IMR-90 (cell line): ENCODE measurements around the gene NUP205. TPM values are rescaled to one million over a fixed set of nuclear protein-coding genes. Genes with fewer than 3 reads are reported as not detected.

ENCODE experiments used
- ATAC-seq: fragments of 200-7000 bp; cut with Tn5 transposase; 2 replicates; pipeline ENCODE4 v1.9.1; 2020; ENCODE audit warnings: low read depth, mild to moderate bottlenecking, moderate library complexity
- BruUV-seq: library from RNA; stranded (reverse); fragments of 400-500 nt; replicated peaks from 2 replicates; lab custom pipeline; 2021; lab: Mats Ljungman, UMichigan
- CTCF ChIA-PET: fragments of 300-600 bp; formaldehyde crosslinking; extraction: SDS; loops from one replicate; lab custom pipeline; 2021; ENCODE audit warnings: antibody characterized with exemption; lab: Yijun Ruan, JAX
- POLR2A ChIA-PET: fragments of 300-600 bp; sonication (Branson Sonifier 250); formaldehyde crosslinking; loops from one replicate; lab custom pipeline; 2022; ENCODE audit warnings: antibody characterized with exemption; ENCODE audit not compliant: unreplicated experiment; lab: Charles Lee
- DNase-seq: peaks from one replicate; pipeline ENCODE4 v3.0.0; 2013
- H2AFZ ChIP-seq: replicated peaks from 2 replicates; pipeline ENCODE3; 2013; ENCODE audit warnings: low read length, mild to moderate bottlenecking; ENCODE audit not compliant: poor library complexity
- H2AK5ac ChIP-seq: 2 replicates; pipeline ENCODE4 v1.6.1; 2013; ENCODE audit warnings: low read depth, low read length, inconsistent platforms
- H2AK9ac ChIP-seq: replicated peaks from 2 replicates; pipeline ENCODE3; 2013; ENCODE audit warnings: mild to moderate bottlenecking, low read depth, low read length, moderate library complexity; ENCODE audit not compliant: poor library complexity
- H2BK120ac ChIP-seq: 2 replicates; pipeline ENCODE4 v1.6.1; 2013; ENCODE audit warnings: low read depth, low read length, inconsistent platforms
- H2BK15ac ChIP-seq: 3 replicates; pipeline ENCODE4 v1.6.1; 2013; ENCODE audit warnings: low read depth, low read length, inconsistent platforms
- H2BK20ac ChIP-seq: 2 replicates; pipeline ENCODE4 v1.6.1; 2013; ENCODE audit warnings: low read depth, mild to moderate bottlenecking, inconsistent platforms, low read length, moderate library complexity
- H2BK5ac ChIP-seq: 2 replicates; pipeline ENCODE4 v1.6.1; 2013; ENCODE audit warnings: mild to moderate bottlenecking, low read depth, low read length, inconsistent platforms; ENCODE audit not compliant: poor library complexity, severe bottlenecking
- H3K14ac ChIP-seq: replicated peaks from 2 replicates; pipeline ENCODE4 v1.6.1; 2013; ENCODE audit warnings: low read depth, low read length, inconsistent platforms
- H3K18ac ChIP-seq: 2 replicates; pipeline ENCODE4 v1.6.1; 2013; ENCODE audit warnings: low read depth, low read length, control low read depth
- H3K23ac ChIP-seq: 2 replicates; pipeline ENCODE4 v1.6.1; 2013; ENCODE audit warnings: low read depth, low read length, inconsistent platforms
- H3K27ac ChIP-seq: 2 replicates; pipeline ENCODE4 v1.5.1; 2013; ENCODE audit warnings: mild to moderate bottlenecking, control low read depth, low read length; ENCODE audit not compliant: insufficient read depth
- H3K27me3 ChIP-seq: 2 replicates; pipeline ENCODE4 v1.6.1; 2013; ENCODE audit warnings: low read length; ENCODE audit not compliant: control insufficient read depth, insufficient read depth
- H3K36me3 ChIP-seq: 2 replicates; pipeline ENCODE4 v1.6.1; 2013; ENCODE audit warnings: low read length, mixed read lengths; ENCODE audit not compliant: control insufficient read depth, insufficient read depth
- H3K4ac ChIP-seq: 2 replicates; pipeline ENCODE4 v1.6.1; 2013; ENCODE audit warnings: low read depth, low read length, inconsistent platforms
- H3K4me1 ChIP-seq: 2 replicates; pipeline ENCODE4 v1.6.1; 2013; ENCODE audit warnings: low read length, mixed read lengths; ENCODE audit not compliant: control insufficient read depth, insufficient read depth
- H3K4me2 ChIP-seq: 2 replicates; pipeline ENCODE4 v1.6.1; 2013; ENCODE audit warnings: low read depth, mild to moderate bottlenecking, control low read depth, low read length, moderate library complexity
- H3K4me3 ChIP-seq: 2 replicates; pipeline ENCODE4 v1.5.1; 2013; ENCODE audit warnings: low read depth, mild to moderate bottlenecking, control low read depth, low read length, moderate library complexity; ENCODE audit not compliant: insufficient read depth
- H3K56ac ChIP-seq: 2 replicates; pipeline ENCODE4 v1.6.1; 2013; ENCODE audit warnings: low read length, inconsistent platforms; ENCODE audit not compliant: insufficient read depth; ENCODE audit errors: extremely low read depth
- H3K79me1 ChIP-seq, 2 experiments: 2 replicates each; pipeline ENCODE4 v1.6.1; 2013; ENCODE audit warnings: low read length in 2 of 2, inconsistent platforms in 1 of 2, low read depth in 1 of 2
- H3K9ac ChIP-seq: 2 replicates; pipeline ENCODE4 v1.6.1; 2013; ENCODE audit warnings: low read depth, low read length, control low read depth
- H3K9me1 ChIP-seq: 2 replicates; pipeline ENCODE4 v1.6.1; 2013; ENCODE audit warnings: low read length, inconsistent platforms; ENCODE audit not compliant: insufficient read depth
- H3K9me3 ChIP-seq: 2 replicates; pipeline ENCODE4 v1.6.1; 2013; ENCODE audit warnings: low read length; ENCODE audit not compliant: control insufficient read depth, insufficient read depth
- H4K20me1 ChIP-seq: 2 replicates; pipeline ENCODE4 v1.6.1; 2013; ENCODE audit warnings: low read length, inconsistent platforms; ENCODE audit not compliant: insufficient read depth
- H4K5ac ChIP-seq: 2 replicates; pipeline ENCODE4 v1.6.1; 2013; ENCODE audit warnings: mild to moderate bottlenecking, low read depth, low read length, control low read depth
- H4K8ac ChIP-seq, 2 experiments: 2 replicates each; pipeline ENCODE4 v1.6.1; 2013; ENCODE audit warnings: low read depth in 2 of 2, low read length in 2 of 2, control low read depth in 1 of 2, inconsistent platforms in 1 of 2
- H4K91ac ChIP-seq: 2 replicates; pipeline ENCODE4 v1.6.1; 2013; ENCODE audit warnings: low read depth, low read length, inconsistent platforms; ENCODE audit not compliant: insufficient read depth
- MXI1 ChIP-seq: IDR thresholded peaks from 2 replicates; pipeline ENCODE4 v1.6.1; 2012; ENCODE audit warnings: low read depth, mild to moderate bottlenecking, low read length, moderate library complexity, borderline replicate concordance
- WGBS, 2 experiments: methylation state at CpG; one replicate each; pipeline versions ENCODE4 v1.1.5 to v1.1.7; 2013; ENCODE audit warnings: missing lambda C conversion rate in 2 of 2; ENCODE audit not compliant: insufficient read length in 1 of 2; ENCODE audit errors: extremely low coverage in 2 of 2; 5-methylcytosine and 5-hydroxymethylcytosine counted together
- dilution Hi-C: fragments of 300-500 bp; cut with HindIII; formaldehyde crosslinking; loops from one replicate; pipeline ENCODE4 v1.14.3; 2018; ENCODE audit warnings: low sequenced_read_pairs; ENCODE audit not compliant: unreplicated experiment
- in situ Hi-C: fragments of 300-500 bp; cut with MboI; formaldehyde crosslinking; loops from 3 replicates; pipeline ENCODE4 v1.14.3; 2019; ENCODE audit warnings: low sequenced_read_pairs, inconsistent platforms, mixed read lengths
- intact Hi-C: fragments of 100-400 bp; cut with micrococcal nuclease; formaldehyde crosslinking; loops from 2 replicates; pipeline ENCODE4 v1.10.0; 2022
- polyA plus RNA-seq, 3 experiments: library from polyadenylated mRNA; depleted of rRNA; stranded (reverse); fragments of >200 nt; gene quantifications; 2 replicates each; pipeline ENCODE4 v1.2.3, GENCODE V29; 2012; ENCODE audit warnings: low replicate concordance in 1 of 3
- total RNA-seq: library from RNA; depleted of rRNA; stranded (reverse); fragments of >200 nt; gene quantifications from 2 replicates; pipeline ENCODE4 v1.2.3, GENCODE V29; 2012

The NUP205 gene
- total and polyA plus RNA-seq, 2 of the 4 experiments (the other 2 are of a cell fraction), result 29.5 to 84.6 TPM

- dilution Hi-C loops, result no loop called here
- H3K27me3 ChIP-seq, result no peaks in the 10 kb centered on the region
- no peak overlapping the region for H2BK15ac ChIP-seq
- intact Hi-C loops, result no loop called here
- ChIA-PET CTCF (interaction anchor here (0.9 kb wide), 1 partner anchor 13 kb away, joined by 3 read pairs; no protein-coding TSS in a partner anchor), POLR2A (no interaction called here)
- no peak overlapping the region for H3K14ac ChIP-seq
- H4K5ac ChIP-seq, result no peak overlapping the region
- no peak overlapping the region for H2BK120ac ChIP-seq
- in situ Hi-C loops, result no loop called here
- no peak for TF ChIP-seq MXI1
- DNase-seq (no peak), ATAC-seq (no peak)
- no peaks in the 10 kb centered on the region for H4K20me1 ChIP-seq
- peaks cover 4% of the 10 kb centered on the region; the same call in 1 of the 2 replicates for H3K4me1 ChIP-seq
- H3K4me3 ChIP-seq, result no peak overlapping the region
- no peak overlapping the region for H3K9ac ChIP-seq
- H4K8ac ChIP-seq, result no peak overlapping the region
- H3K23ac ChIP-seq, result no peak overlapping the region
- BruUV-seq, result no TSS peak
- H2AFZ ChIP-seq, result no peak overlapping the region
- 100% methylated on average over 1 of the region's 5 CpGs; no CpG with 5 or more reads in 1 of the 2 experiments for WGBS, 2 experiments
- no peak overlapping the region for H3K4me2 ChIP-seq
- H3K36me3 ChIP-seq, result no peaks in the 10 kb centered on the region
- no peak overlapping the region for H2BK5ac ChIP-seq
- H3K4ac ChIP-seq, result no peak overlapping the region
- H3K18ac ChIP-seq, result no peak overlapping the region
- 0 out of 4 replicates have a peak, but pooled peaks cover 0 to 3% of the 10 kb centered on the region in 2 experiments for H3K79me1 ChIP-seq
- H3K9me1 ChIP-seq, result peaks cover 12% of the 10 kb centered on the region; the same call in 1 of the 2 replicates
- no peak overlapping the region for H2AK5ac ChIP-seq
- H3K27ac ChIP-seq, result no peak overlapping the region
- H2BK20ac ChIP-seq, result no peak overlapping the region
- no peak overlapping the region for H4K91ac ChIP-seq
- no peak overlapping the region for H3K56ac ChIP-seq
- H3K9me3 ChIP-seq, result no peaks in the 10 kb centered on the region
- H2AK9ac ChIP-seq, result no peak overlapping the region
Measured at GRCh38 chr7:135658564-135658963, 100.8 kb downstream of the NUP205 start.
